NCI-H2029 treated with DMSO at 0.1 percent for 48 hours (cell line): ENCODE data around the gene MCFD2.

Experiments
- DNase-seq: peaks from one replicate; lab custom pipeline; 2025; lab: John Stamatoyannopoulos, UW

MCFD2 gene

GRCh38 chr2:46873604-46874068, 42.0 kb downstream of the MCFD2 start:
- DNase-seq = no peak

GRCh38 chr2:46872902-46873603, 42.6 kb downstream of the MCFD2 start:
- no peak for DNase-seq

- no peak for DNase-seq
Observed at GRCh38 chr2:46871976-46872381, 43.6 kb downstream of the MCFD2 start.

- no peak for DNase-seq
Observed at GRCh38 chr2:46870051-46870839, 45.4 kb downstream of the MCFD2 start.

GRCh38 chr2:46869621-46870020, 46.0 kb downstream of the MCFD2 start:
- DNase-seq = no peak

GRCh38 chr2:46866770-46867246, 48.8 kb downstream of the MCFD2 start:
- no peak for DNase-seq

- DNase-seq = no peak
Observed at GRCh38 chr2:46865181-46865970, 50.2 kb downstream of the MCFD2 start.

GRCh38 chr2:46863882-46864281, 51.7 kb downstream of the MCFD2 start:
- no peak for DNase-seq

- DNase-seq = no peak
Observed at GRCh38 chr2:46862514-46862913, 53.1 kb downstream of the MCFD2 start.

- DNase-seq = no peak
Observed at GRCh38 chr2:46861916-46862315, 53.7 kb downstream of the MCFD2 start.

- DNase-seq = no peak
Observed at GRCh38 chr2:46859482-46859881, 56.1 kb downstream of the MCFD2 start.

GRCh38 chr2:46858702-46859090, 56.9 kb downstream of the MCFD2 start:
- DNase-seq = no peak

GRCh38 chr2:46857871-46858701, 57.5 kb downstream of the MCFD2 start:
- DNase-seq = no peak

- no peak for DNase-seq
Observed at GRCh38 chr2:46856336-46856735, 59.3 kb downstream of the MCFD2 start.

GRCh38 chr2:46855805-46856204, 59.8 kb downstream of the MCFD2 start:
- DNase-seq = no peak

- no peak for DNase-seq
Observed at GRCh38 chr2:46854260-46854659, 61.3 kb downstream of the MCFD2 start.

GRCh38 chr2:46852598-46852997, 63.0 kb downstream of the MCFD2 start:
- no peak for DNase-seq

- DNase-seq = no peak
Observed at GRCh38 chr2:46852124-46852523, 63.5 kb downstream of the MCFD2 start.
